SU-DHL-6 (cell line): ENCODE data around the gene KCNC1.

Experiments used
- CTCF ChIP-seq: fragments of 200-600 bp; sonication (generic); IDR thresholded peaks from one replicate; pipeline ENCODE4 v1.5.1; 2017; ENCODE audit warnings: antibody characterized with exemption, mild to moderate bottlenecking, low read length, moderate library complexity; ENCODE audit not compliant: insufficient read depth, poor library complexity, severe bottlenecking
- EZH2phosphoT487 ChIP-seq: fragments of 200-600 bp; sonication (generic), shearing (Covaris generic); conservative IDR thresholded peaks from 2 replicates; pipeline ENCODE4 v1.6.1; 2018; ENCODE audit warnings: mild to moderate bottlenecking, antibody characterized with exemption, low read length, moderate library complexity, mixed read lengths

- TF ChIP-seq CTCF = no peak
- TF ChIP-seq EZH2phosphoT487 = no peak
Observed at GRCh38 chr11:17781626-17782025, 47.0 kb downstream of the KCNC1 start.
